Lung (tissue), 12 donors: ENCODE measurements around the gene DYRK2. TPM values are rescaled to one million over a fixed set of nuclear protein-coding genes. Genes with fewer than 3 reads are reported as not detected.

ENCODE experiments used
- ATAC-seq: fragments of 200-7000 bp; cut with Tn5 transposase; one replicate; pipeline ENCODE4 v1.9.1; 2020; ENCODE audit warnings: moderate number of reproducible peaks; ENCODE audit not compliant: insufficient read depth, low FRiP score
- DNase-seq, 3 donors: peaks; one replicate each; pipeline ENCODE4 v3.0.0-alpha.2; 2013 to 2017
- H3K27ac ChIP-seq, 2 donors: one replicate each; pipeline ENCODE4 v1.5.1; 2013; ENCODE audit warnings: mild to moderate bottlenecking in 2 of 2, moderate library complexity in 2 of 2, control low read depth in 1 of 2, inconsistent platforms in 1 of 2, low read depth in 1 of 2, low read length in 1 of 2
- H3K27me3 ChIP-seq, 3 donors: one replicate each; pipeline ENCODE4 v1.5.1; 2013; ENCODE audit warnings: low read length in 2 of 3; ENCODE audit not compliant: control insufficient read depth in 3 of 3, insufficient read depth in 3 of 3
- H3K36me3 ChIP-seq, 4 donors: one replicate each; pipeline ENCODE4 v1.5.1; 2013; ENCODE audit warnings: low read length in 4 of 4, mild to moderate bottlenecking in 1 of 4, moderate library complexity in 1 of 4; ENCODE audit not compliant: control insufficient read depth in 4 of 4, insufficient read depth in 4 of 4
- H3K4me1 ChIP-seq, 5 donors: one replicate each; pipeline ENCODE4 v1.5.1; 2013; ENCODE audit warnings: low read length in 5 of 5, mild to moderate bottlenecking in 2 of 5, moderate library complexity in 1 of 5; ENCODE audit not compliant: control insufficient read depth in 5 of 5, insufficient read depth in 5 of 5
- H3K4me3 ChIP-seq: one replicate; pipeline ENCODE4 v1.5.1; 2013; ENCODE audit warnings: mild to moderate bottlenecking, control low read depth, moderate library complexity
- H3K9ac ChIP-seq, 2 donors: one replicate each; pipeline ENCODE4 v1.5.1; 2013; ENCODE audit warnings: low read length in 2 of 2, control low read depth in 1 of 2; ENCODE audit not compliant: insufficient read depth in 1 of 2
- H3K9me3 ChIP-seq, 4 donors: one replicate each; pipeline ENCODE4 v1.5.1; 2013; ENCODE audit warnings: low read length in 3 of 4, mild to moderate bottlenecking in 1 of 4, moderate library complexity in 1 of 4; ENCODE audit not compliant: control insufficient read depth in 4 of 4, insufficient read depth in 3 of 4
- CTCF ChIP-seq: IDR thresholded peaks from 2 replicates; pipeline ENCODE4 v1.5.1; 2012; ENCODE audit warnings: mild to moderate bottlenecking; ENCODE audit errors: control extremely low read depth, extremely low read depth
- WGBS, 2 donors: extraction: QIAGEN DNeasy Blood & Tissue Kit; methylation state at CpG; one replicate each; pipeline ENCODE4 v1.1.7; 2013; 5-methylcytosine and 5-hydroxymethylcytosine counted together
- polyA plus RNA-seq, 2 donors: library from polyadenylated mRNA; stranded (reverse); fragments of 200-250 nt; gene quantifications; one replicate each; pipeline ENCODE4 v1.2.1, GENCODE V29; 2013
- total RNA-seq, 2 donors: library from RNA; depleted of rRNA in 1 of 2; stranded (reverse); fragments of >200 nt in 1 of 2; gene quantifications; one replicate each; pipeline ENCODE4 v1.2.1, GENCODE V29; 2014 to 2021
- donor health status: control.
- donor health status: control.
- donor health status: Bipolar disorder and iron deficiency.
- donor health status: healthy.
- donor health status: DM: yes; HTN: yes; CAD: no.

Gene DYRK2
- total and polyA plus RNA-seq, 4 donors, result 3.1 to 34.9 (median 12.7) TPM

DNA sequence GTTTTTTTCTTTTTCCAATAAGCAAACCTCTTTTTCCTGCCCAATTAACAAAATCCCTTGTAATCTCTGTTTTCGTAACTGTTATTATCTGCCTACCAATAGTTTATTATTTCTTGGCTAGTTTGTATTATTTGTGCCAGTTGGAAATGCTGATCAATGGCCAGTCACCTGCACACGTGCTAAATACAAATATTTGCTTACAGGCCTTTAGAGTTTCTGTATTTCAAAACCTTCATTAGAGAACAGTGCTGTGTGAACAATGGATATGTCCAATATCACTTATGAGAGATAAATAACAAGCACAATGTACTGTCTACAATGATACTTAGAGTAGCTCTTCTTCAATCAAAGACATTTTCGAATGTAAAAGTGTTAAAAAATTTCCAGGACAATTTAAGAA is 10.8 kb upstream of the DYRK2 start:
- 79 to 86% methylated on average over 3 of the region's 3 CpGs for WGBS, 2 donors
- Histone ChIP-seq H3K4me1 (no peaks in the 10 kb centered on the region), H3K27me3 (peaks cover 0 to 3% (median 0%) of the 10 kb centered on the region in 3 donors), H3K27ac (no peak overlapping the region), H3K9me3 (no peaks in the 10 kb centered on the region), H3K4me3 (no peak overlapping the region), H3K36me3 (no peaks in the 10 kb centered on the region), H3K9ac (no peak overlapping the region)
- ATAC-seq (no peak), DNase-seq (no peak)
- TF ChIP-seq CTCF, result no peak

GRCh38 chr12:67638694-67639093 is 9.9 kb upstream of the DYRK2 start:
- H3K36me3 ChIP-seq, result no peaks in the 10 kb centered on the region
- WGBS, 2 donors, result 96 to 100% methylated on average over 1 of the region's 1 CpG
- H3K9ac ChIP-seq, result no peak overlapping the region
- no peak for TF ChIP-seq CTCF
- DNase-seq, result no peak
- H3K4me1 ChIP-seq, result no peaks in the 10 kb centered on the region
- no peak overlapping the region for H3K27ac ChIP-seq
- no peaks in the 10 kb centered on the region for H3K9me3 ChIP-seq
- H3K27me3 ChIP-seq, result peaks cover 0 to 3% (median 0%) of the 10 kb centered on the region in 3 donors
- no peak overlapping the region for H3K4me3 ChIP-seq
- no peak for ATAC-seq

GRCh38 chr12:67640863-67641262 is 7.7 kb upstream of the DYRK2 start:
- Histone ChIP-seq H3K4me1 (no peaks in the 10 kb centered on the region), H3K27me3 (peaks cover 0 to 3% (median 0%) of the 10 kb centered on the region in 3 donors), H3K4me3 (no peak overlapping the region), H3K27ac (no peak overlapping the region), H3K9me3 (no peaks in the 10 kb centered on the region), H3K9ac (no peak overlapping the region), H3K36me3 (no peaks in the 10 kb centered on the region)
- 89 to 97% methylated on average over 2 of the region's 2 CpGs for WGBS, 2 donors
- ATAC-seq, result no peak
- no peak for TF ChIP-seq CTCF
- DNase-seq, result no peak

DNA sequence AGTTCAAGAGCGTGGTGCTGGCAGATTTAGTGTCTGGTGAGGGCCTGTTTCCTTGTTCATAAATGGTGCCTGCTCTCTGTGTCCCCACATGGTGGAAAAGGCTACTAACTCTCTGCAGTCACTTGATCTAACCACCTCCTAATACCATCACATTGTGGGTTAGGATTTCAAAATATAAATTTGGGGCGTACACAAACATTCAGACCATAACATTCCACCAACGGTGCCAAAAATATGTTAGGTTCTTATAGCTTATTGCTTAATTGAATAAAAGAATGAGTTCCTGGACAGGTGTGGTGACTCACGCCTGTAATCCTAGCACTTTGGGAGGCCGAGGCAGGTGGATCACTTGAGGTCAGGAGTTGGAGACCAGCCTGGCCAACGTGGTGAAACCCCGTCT is 3.4 kb upstream of the DYRK2 start:
- Histone ChIP-seq H3K4me1 (peaks cover 0 to 10% (median 0%) of the 10 kb centered on the region in 5 donors), H3K27me3 (peaks cover 0 to 3% (median 0%) of the 10 kb centered on the region in 3 donors), H3K9me3 (no peaks in the 10 kb centered on the region), H3K4me3 (no peak overlapping the region), H3K36me3 (no peaks in the 10 kb centered on the region), H3K9ac (no peak overlapping the region), H3K27ac (no peak overlapping the region)
- TF ChIP-seq CTCF, result no peak
- ATAC-seq (no peak), DNase-seq (no peak)
- WGBS, 2 donors, result 95 to 98% methylated on average over 7 of the region's 7 CpGs
